ENCODE measurements around the gene RTN4IP1. TPM values are rescaled to one million over a fixed set of nuclear protein-coding genes. Genes with fewer than 3 reads are reported as not detected.
A peak's percentile ranks its signal among the peaks of the same experiment; 100 is the strongest.

RTN4IP1 gene
- total and polyA plus RNA-seq, 9 of the 15 experiments (the other 6 are each of a cell fraction or from before 2014, with no cell fraction given) = 17.9 to 46.0 (median 22.2) TPM

DNA sequence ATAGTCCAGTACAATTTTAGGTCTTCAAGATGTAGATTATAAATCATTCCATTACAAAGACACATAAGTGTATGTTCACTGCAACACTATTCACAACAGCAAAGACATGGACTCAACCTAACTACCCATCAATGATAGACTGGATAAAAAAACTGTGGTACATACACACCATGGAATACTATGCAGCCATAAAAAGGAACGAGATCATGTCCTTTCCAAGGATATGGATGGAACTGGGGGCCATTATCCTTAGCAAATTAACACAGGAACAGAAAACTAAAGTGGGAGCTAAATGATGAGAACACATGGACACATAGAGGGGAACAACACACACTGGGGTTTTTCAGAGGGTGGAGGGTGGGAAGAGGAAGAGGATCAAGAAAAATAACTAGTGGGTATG, 6.3 kb downstream of the RTN4IP1 start:
- no TSS peak for BruUV-seq (replicated peaks)
- Histone ChIP-seq H3K9ac (ENCODE audit: insufficient read depth in 1 of 2, low read depth in 2 of 2, low read length in 2 of 2) (no peak overlapping the region), H3K4me2 (ENCODE audit: insufficient read depth, low read length) (no peak overlapping the region), H2AFZ (ENCODE audit: low read depth, low read length) (no peak overlapping the region), H3K36me3 (ENCODE audit: control insufficient read depth, insufficient read depth, low read length) (peaks cover 18% of the 10 kb centered on the region), H3K27me3 (ENCODE audit: control insufficient read depth in 2 of 2, insufficient read depth in 2 of 2, low read length in 2 of 2) (no peaks in the 10 kb centered on the region), H3K4me1 (replicated peaks in 1 of 2; ENCODE audit: control insufficient read depth in 2 of 2, insufficient read depth in 2 of 2, low read length in 2 of 2) (peaks cover 1 to 2% of the 10 kb centered on the region in 2 experiments; a peak in 1 of 5 replicates), H3K27ac (ENCODE audit: extremely low read depth, low read depth, low read length) (no peak overlapping the region), H4K20me1 (replicated peaks; ENCODE audit: control insufficient read depth, insufficient read depth, low read length) (no peaks in the 10 kb centered on the region), H3K9me1 (ENCODE audit: control insufficient read depth, insufficient read depth, low read length) (no peaks in the 10 kb centered on the region), H3K4me3 (no peak overlapping the region), H3K9me3 (replicated peaks; ENCODE audit: control insufficient read depth, insufficient read depth, low read depth, low read length) (0 out of 2 replicates have a peak, but pooled peaks cover 2% of the 10 kb centered on the region), H3K79me2 (ENCODE audit: control insufficient read depth, insufficient read depth, low read length) (peaks cover 2% of the 10 kb centered on the region; the same call in 2 of the 3 replicates)
- DNase-seq (ENCODE audit: extremely low read depth in 1 of 4, low spot score in 3 of 4) (no peak), FAIRE-seq (no peak), ATAC-seq (no peak)
- POLR2A ChIA-PET = interaction anchor here (0.6 kb wide), 1 partner anchor 515 kb away, joined by 3 read pairs; no protein-coding TSS in a partner anchor
- in situ Hi-C loops (cut with MboI) = no loop called here
- TF ChIP-seq ZNF146 (CRISPR knock-in tag; IDR thresholded peaks at IDR 0.05; ENCODE audit: unreplicated experiment) (peak; percentile 81), NR2C1 (IDR thresholded peaks at IDR 0.05) (no peak), NR2C1 (tag; IDR thresholded peaks at IDR 0.05) (no peak)
- 36% methylated on average over 1 of the region's 1 CpG for WGBS (ENCODE audit: insufficient coverage, low coverage, missing lambda C conversion rate)
- CTCF ChIA-PET (ENCODE audit: low intra/inter-chr PET ratio) = no interaction called here
- intact Hi-C loops (cut with micrococcal nuclease) = no loop called here

DNA sequence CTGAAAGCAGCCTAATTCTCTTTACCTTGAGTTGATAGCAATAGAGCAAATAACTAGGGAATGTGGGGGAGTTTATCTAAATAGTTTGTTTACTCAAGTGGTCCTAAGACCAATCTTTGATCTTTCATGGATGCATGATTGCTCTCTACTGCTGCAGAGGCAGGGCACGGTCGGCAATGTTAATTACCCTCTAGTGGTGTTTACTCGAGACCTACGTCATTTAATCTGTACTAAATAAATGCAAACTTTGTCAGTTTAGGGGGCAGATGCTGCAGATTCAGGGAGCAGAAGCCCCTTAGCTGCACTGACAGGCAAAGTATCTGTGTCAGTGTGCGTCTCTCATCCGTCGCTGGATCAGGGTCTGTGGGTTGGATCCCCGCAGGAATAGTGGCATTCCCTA, 6.9 kb downstream of the RTN4IP1 start:
- H3K4me2 ChIP-seq (ENCODE audit: insufficient read depth, low read length) = no peak overlapping the region
- peak in 1 of 2 experiments; percentile 30; a peak in 1 of 4 replicates for TF ChIP-seq FOXA3 (CRISPR knock-in tag; conservative IDR thresholded peaks at IDR 0.05 in 1 of 2, IDR thresholded peaks at IDR 0.05 in 1 of 2)
- TF ChIP-seq, protein P1, sequence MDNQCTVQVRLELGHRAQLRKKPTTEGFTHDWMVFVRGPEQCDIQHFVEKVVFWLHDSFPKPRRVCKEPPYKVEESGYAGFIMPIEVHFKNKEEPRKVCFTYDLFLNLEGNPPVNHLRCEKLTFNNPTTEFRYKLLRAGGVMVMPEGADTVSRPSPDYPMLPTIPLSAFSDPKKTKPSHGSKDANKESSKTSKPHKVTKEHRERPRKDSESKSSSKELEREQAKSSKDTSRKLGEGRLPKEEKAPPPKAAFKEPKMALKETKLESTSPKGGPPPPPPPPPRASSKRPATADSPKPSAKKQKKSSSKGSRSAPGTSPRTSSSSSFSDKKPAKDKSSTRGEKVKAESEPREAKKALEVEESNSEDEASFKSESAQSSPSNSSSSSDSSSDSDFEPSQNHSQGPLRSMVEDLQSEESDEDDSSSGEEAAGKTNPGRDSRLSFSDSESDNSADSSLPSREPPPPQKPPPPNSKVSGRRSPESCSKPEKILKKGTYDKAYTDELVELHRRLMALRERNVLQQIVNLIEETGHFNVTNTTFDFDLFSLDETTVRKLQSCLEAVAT (IDR thresholded peaks at IDR 0.05) = no peak
- DNase-seq (ENCODE audit: extremely low read depth in 1 of 4, low spot score in 3 of 4) (no peak), FAIRE-seq (no peak), ATAC-seq (no peak)
- intact Hi-C loops (cut with micrococcal nuclease) (no loop called here), in situ Hi-C loops (cut with MboI) (no loop called here)
- no peaks in the 10 kb centered on the region for H3K4me1 ChIP-seq (replicated peaks in 1 of 2; ENCODE audit: control insufficient read depth in 2 of 2, insufficient read depth in 2 of 2, low read length in 2 of 2)
- H4K20me1 ChIP-seq (replicated peaks; ENCODE audit: control insufficient read depth, insufficient read depth, low read length) = no peaks in the 10 kb centered on the region
- no peaks in the 10 kb centered on the region for H3K9me1 ChIP-seq (ENCODE audit: control insufficient read depth, insufficient read depth, low read length)
- ChIA-PET CTCF (ENCODE audit: low intra/inter-chr PET ratio) (no interaction called here), POLR2A (no interaction called here)
- BruUV-seq (replicated peaks) = no TSS peak
- H3K9ac ChIP-seq (ENCODE audit: insufficient read depth in 1 of 2, low read depth in 2 of 2, low read length in 2 of 2) = no peak overlapping the region
- peaks cover 18% of the 10 kb centered on the region for H3K36me3 ChIP-seq (ENCODE audit: control insufficient read depth, insufficient read depth, low read length)
- no peak overlapping the region for H3K4me3 ChIP-seq
- H3K9me3 ChIP-seq (replicated peaks; ENCODE audit: control insufficient read depth, insufficient read depth, low read depth, low read length) = 0 out of 2 replicates have a peak, but pooled peaks cover 2% of the 10 kb centered on the region
- no peak overlapping the region for H2AFZ ChIP-seq (ENCODE audit: low read depth, low read length)
- H3K79me2 ChIP-seq (ENCODE audit: control insufficient read depth, insufficient read depth, low read length) = no peaks in the 10 kb centered on the region
- H3K27ac ChIP-seq (ENCODE audit: extremely low read depth, low read depth, low read length) = no peak overlapping the region
- no peaks in the 10 kb centered on the region for H3K27me3 ChIP-seq (ENCODE audit: control insufficient read depth in 2 of 2, insufficient read depth in 2 of 2, low read length in 2 of 2)
- WGBS (ENCODE audit: insufficient coverage, low coverage, missing lambda C conversion rate) = 92% methylated on average over 8 of the region's 8 CpGs

Measured in K562 (cell line).